Mucosa of stomach (tissue), 1 donor: ENCODE data around the gene GDPGP1.
A peak's percentile ranks its signal among the peaks of the same experiment; 100 is the strongest.
"Not testable (repeated sequence)": the region's sequence is repeated elsewhere in the genome, so short reads cannot be mapped to it uniquely, and the experiment has no call there.

Source experiments
- H3K27me3 ChIP-seq: one replicate; pipeline ENCODE4 v1.7.0; 2013; ENCODE audit warnings: mild to moderate bottlenecking, low read length; ENCODE audit not compliant: control insufficient read depth, insufficient read depth
- H3K36me3 ChIP-seq: one replicate; pipeline ENCODE4 v1.7.0; 2013; ENCODE audit warnings: low read length; ENCODE audit not compliant: control insufficient read depth, insufficient read depth
- H3K4me1 ChIP-seq: one replicate; pipeline ENCODE4 v1.7.0; 2013; ENCODE audit warnings: mild to moderate bottlenecking, low read length; ENCODE audit not compliant: control insufficient read depth, insufficient read depth
- H3K4me3 ChIP-seq: one replicate; pipeline ENCODE4 v1.7.0; 2013; ENCODE audit warnings: low read length
- H3K9ac ChIP-seq: one replicate; pipeline ENCODE4 v1.7.0; 2013; ENCODE audit warnings: mild to moderate bottlenecking, low read length, moderate library complexity
- H3K9me3 ChIP-seq: one replicate; pipeline ENCODE4 v1.7.0; 2013; ENCODE audit warnings: mild to moderate bottlenecking, low read length, moderate library complexity; ENCODE audit not compliant: control insufficient read depth
- donor health status: Pancreatic carcinoma.

The GDPGP1 gene

DNA sequence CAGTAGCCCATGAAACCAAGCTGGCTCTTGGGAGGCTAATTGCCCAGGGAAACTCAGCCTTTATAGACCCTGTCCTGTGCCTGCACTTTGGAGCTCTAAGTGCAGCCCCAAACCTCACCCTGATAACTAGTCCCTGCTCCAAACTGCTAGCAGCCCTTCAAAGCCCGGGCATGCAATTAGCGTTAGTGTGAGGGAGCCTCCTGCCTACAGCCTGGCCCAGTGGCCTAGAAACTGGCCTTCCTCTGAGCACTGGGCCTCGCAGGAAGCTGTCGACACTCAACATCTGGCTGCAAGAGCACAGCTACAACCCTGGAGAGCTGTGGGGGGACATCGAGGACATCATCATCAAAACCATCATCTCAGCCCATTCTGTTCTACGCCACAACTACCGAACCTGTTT, 23.8 kb downstream of the GDPGP1 start:
- H3K4me3 ChIP-seq, result no peak overlapping the region
- H3K27me3 ChIP-seq, result no peaks in the 10 kb centered on the region
- no peaks in the 10 kb centered on the region for H3K9me3 ChIP-seq
- no peaks in the 10 kb centered on the region for H3K36me3 ChIP-seq
- no peak overlapping the region for H3K9ac ChIP-seq
- no peaks in the 10 kb centered on the region for H3K4me1 ChIP-seq

DNA sequence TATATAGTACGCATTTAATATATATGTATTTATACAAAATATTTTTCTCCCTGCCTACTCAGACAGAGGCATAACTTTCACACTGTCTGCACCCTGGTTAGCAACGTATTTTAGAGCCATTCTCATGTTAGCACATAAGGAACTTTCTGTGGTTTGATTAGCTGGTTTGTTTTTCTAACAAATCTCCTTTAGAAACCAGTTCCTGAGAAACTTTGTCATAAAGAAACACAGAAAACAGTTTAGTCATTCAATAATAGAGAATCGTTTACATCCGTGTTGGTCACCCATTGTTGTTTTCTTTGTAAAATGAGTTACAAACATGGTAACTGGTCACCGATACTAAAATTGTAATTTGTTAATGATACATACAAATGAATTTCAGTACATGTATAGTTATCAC, 25.5 kb downstream of the GDPGP1 start:
- Histone ChIP-seq H3K9ac (no peak overlapping the region), H3K36me3 (no peaks in the 10 kb centered on the region), H3K4me3 (no peak overlapping the region), H3K27me3 (no peaks in the 10 kb centered on the region), H3K4me1 (peaks cover 5% of the 10 kb centered on the region), H3K9me3 (no peaks in the 10 kb centered on the region)

DNA sequence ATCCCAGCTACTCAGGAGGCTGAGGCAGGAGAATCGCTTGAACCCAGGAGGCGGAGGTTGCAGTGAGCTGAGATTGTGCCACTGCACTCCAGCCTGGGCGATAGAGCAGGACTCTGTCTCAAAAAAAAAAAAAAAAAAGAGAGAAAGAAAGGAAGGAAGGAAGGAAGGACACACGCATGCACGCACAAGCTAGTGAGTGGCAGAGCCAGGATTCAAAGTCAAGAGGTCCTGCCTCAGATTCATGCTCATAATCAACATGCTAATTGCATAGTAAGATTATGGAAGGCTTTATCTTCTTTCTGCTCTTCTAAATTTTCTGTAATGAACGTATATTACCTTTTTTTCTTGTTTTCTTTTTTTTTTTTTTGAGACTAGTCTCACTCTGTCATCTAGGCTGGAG, 26.7 kb downstream of the GDPGP1 start:
- not testable (repeated sequence) for H3K27me3 ChIP-seq, H3K9me3 ChIP-seq, H3K9ac ChIP-seq, H3K36me3 ChIP-seq, H3K4me3 ChIP-seq
- H3K4me1 ChIP-seq, result peaks cover 10% of the 10 kb centered on the region

DNA sequence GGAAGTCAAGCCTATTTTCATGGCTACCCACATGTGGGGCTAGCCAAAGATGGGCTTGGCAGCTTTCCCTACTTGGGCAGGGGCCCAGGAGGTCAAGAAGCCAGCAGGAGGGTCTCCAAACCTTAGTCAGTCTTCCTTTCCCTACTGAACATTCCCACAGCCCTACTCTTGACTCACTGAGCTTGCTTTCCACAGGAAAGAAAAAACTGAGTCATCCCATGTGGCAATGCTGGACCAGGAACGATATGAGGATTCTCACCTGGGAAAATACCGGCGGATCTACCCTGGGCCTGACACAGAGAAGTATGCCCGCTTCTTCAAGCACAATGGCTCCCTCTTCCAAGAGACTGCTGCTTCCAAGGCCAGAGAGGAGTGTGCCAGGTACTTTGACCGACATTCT, 27.8 kb downstream of the GDPGP1 start:
- Histone ChIP-seq H3K36me3 (no peaks in the 10 kb centered on the region), H3K9ac (no peak overlapping the region), H3K4me1 (peaks cover 13% of the 10 kb centered on the region), H3K27me3 (no peaks in the 10 kb centered on the region), H3K4me3 (no peak overlapping the region), H3K9me3 (no peaks in the 10 kb centered on the region)

DNA sequence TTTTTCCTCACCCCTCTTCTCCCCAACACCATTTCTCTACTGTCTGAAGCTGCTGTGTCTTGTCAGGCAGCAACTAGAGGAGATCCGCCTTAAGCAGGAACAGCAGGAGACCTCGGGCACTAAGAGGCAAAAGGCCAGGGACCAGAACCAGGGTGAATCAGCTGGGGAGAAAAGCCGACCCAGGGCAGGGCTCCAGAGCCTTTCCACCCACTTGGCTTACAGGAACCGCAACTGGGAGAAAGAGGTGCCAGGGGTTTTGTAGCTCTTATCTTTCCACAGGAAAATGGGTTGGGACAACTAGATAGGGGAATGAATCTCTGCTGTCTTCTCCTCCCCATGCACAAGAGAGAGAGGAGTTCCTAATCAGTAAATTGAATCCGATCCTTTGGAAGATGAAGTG, 28.4 kb downstream of the GDPGP1 start:
- Histone ChIP-seq H3K4me1 (peaks cover 19% of the 10 kb centered on the region), H3K4me3 (no peak overlapping the region), H3K36me3 (no peaks in the 10 kb centered on the region), H3K27me3 (no peaks in the 10 kb centered on the region), H3K9me3 (no peaks in the 10 kb centered on the region), H3K9ac (no peak overlapping the region)

DNA sequence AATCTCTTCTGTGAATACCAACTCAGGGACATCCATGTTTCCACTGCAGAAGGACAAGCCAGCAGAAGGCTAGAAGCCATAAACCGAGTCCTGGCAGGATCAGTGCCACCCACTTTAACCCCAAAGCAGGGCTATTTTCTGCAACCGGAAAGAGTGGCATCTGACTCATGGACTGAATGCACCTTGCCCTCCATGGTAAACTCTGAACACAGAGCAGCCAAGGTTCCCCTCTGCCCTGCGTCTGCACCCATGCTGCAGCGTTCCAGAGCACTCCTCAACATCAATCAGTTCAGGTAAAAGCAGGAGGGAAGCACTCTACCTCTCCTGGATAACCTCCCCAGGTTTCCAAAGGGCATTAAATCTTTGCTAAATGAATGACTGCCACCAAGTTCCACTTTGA, 30.7 kb downstream of the GDPGP1 start:
- H3K9ac ChIP-seq, result peak overlapping the region; percentile 91
- no peaks in the 10 kb centered on the region for H3K27me3 ChIP-seq
- H3K4me3 ChIP-seq, result peak overlapping the region; percentile 81
- no peaks in the 10 kb centered on the region for H3K9me3 ChIP-seq
- no peaks in the 10 kb centered on the region for H3K36me3 ChIP-seq
- H3K4me1 ChIP-seq, result peaks cover 19% of the 10 kb centered on the region

DNA sequence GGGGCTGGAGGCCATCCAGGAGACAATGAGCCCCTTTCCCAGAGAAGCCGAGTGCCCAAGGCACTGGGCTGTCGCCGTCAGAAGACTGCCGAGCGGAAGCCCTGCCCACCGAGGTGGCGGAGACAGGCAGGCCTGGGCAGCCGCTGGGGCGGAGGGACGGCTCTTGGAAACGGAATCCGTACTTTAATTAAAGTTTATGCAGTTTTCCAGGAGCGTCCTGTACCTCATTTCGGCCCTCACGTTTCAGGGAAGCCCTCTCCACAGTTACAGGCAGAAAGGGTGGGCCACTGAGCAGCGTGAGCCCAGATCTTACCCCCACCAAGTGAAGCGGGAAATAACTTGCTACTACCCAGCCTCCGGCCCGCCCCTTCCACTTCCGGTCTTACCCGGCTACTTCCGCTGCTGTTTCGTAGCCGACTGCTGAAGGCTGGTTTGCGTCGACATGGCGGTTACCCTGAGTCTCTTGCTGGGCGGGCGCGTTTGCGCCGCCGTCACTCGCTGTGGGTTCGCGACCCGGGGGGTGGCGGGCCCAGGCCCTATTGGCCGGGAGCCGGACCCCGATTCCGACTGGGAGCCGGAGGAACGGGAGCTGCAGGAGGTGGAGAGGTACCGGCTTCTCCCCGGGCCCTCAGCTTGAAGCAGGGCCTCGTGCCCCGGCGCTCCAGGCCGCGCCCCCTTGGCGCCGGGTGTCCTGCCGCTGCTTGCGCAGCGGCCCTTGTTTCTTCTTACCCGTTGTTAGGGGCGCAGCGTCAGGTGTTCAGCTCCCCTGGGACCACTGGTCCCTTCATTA, 31.5 kb downstream of the GDPGP1 start, which contains the start of gene NGRN:
NGRN (plus strand) TSS at position 402 of the 790 bp plus-strand sequence; CDS start at position 443, 41 bp downstream.
- Histone ChIP-seq H3K27me3 (no peaks in the 10 kb centered on the region), H3K4me3 (peak within 1 kb of the TSS; percentile 81), H3K9ac (peak within 1 kb of the TSS; percentile 91), H3K36me3 (no peaks in the 10 kb centered on the region), H3K4me1 (peaks cover 19% of the 10 kb centered on the region), H3K9me3 (no peaks in the 10 kb centered on the region)

DNA sequence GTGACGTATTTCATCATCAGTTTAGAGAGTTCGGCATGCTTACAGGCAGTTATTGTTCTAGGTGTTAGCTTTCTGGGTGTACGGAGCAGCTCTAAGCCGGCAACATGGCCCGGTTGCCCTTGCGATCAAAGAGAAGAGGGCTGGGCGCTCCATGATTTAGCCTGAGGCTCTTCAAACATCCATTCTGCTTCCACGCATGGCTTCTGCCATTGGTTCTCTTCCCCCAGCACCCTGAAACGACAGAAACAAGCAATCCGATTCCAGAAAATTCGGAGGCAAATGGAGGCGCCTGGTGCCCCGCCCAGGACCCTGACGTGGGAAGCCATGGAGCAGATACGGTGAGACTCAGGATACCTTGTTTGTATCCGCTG, 32.0 kb downstream of the GDPGP1 start:
- Histone ChIP-seq H3K27me3 (no peaks in the 10 kb centered on the region), H3K36me3 (no peaks in the 10 kb centered on the region), H3K9me3 (no peaks in the 10 kb centered on the region), H3K9ac (peak overlapping the region; percentile 91), H3K4me1 (peaks cover 19% of the 10 kb centered on the region), H3K4me3 (peak overlapping the region; percentile 81)

DNA sequence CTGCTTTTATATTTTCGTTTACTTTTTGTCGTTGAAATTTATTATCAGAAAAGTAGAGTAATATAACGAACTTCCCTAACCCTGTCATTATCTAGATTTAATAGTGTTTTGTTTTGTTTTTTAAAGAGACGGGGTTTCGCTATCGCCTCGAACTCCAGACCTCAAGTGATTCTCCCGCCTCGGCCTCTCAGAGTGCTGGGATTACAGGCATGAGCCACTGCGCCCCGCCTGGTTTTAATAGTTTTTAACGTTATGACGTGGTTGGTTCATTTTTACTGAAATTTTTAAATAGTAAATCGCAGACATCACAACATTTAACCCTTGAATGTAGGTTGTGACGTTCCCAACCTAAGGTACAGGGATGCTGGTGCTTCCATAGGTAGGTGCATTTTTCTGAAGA, 32.5 kb downstream of the GDPGP1 start:
- no peaks in the 10 kb centered on the region for H3K27me3 ChIP-seq
- H3K9ac ChIP-seq, result peak overlapping the region; percentile 91
- H3K9me3 ChIP-seq, result no peaks in the 10 kb centered on the region
- peak overlapping the region; percentile 81 for H3K4me3 ChIP-seq
- H3K36me3 ChIP-seq, result no peaks in the 10 kb centered on the region
- H3K4me1 ChIP-seq, result peaks cover 19% of the 10 kb centered on the region

DNA sequence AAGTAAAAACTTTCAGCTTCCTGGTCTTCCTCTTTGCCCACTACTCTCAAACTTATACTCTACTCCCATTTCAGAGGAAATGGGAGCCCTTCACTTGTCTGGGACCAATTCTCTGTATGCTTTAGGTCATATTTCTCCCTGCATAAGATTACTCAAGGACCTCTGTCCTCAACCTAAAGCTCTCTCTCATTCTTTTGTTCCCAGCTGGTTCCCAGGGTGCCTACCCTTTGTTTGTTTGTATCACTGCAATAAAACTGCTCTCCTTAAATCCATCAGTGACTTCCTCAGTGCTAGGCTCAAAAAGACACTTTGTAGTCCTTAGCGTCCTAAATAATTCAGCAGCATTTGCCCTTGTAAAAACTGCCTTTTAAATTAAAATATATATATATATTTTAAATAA, 34.4 kb downstream of the GDPGP1 start:
- H3K4me1 ChIP-seq, result peaks cover 19% of the 10 kb centered on the region
- H3K9ac ChIP-seq, result no peak overlapping the region
- H3K27me3 ChIP-seq, result no peaks in the 10 kb centered on the region
- H3K4me3 ChIP-seq, result no peak overlapping the region
- H3K9me3 ChIP-seq, result no peaks in the 10 kb centered on the region
- no peaks in the 10 kb centered on the region for H3K36me3 ChIP-seq

DNA sequence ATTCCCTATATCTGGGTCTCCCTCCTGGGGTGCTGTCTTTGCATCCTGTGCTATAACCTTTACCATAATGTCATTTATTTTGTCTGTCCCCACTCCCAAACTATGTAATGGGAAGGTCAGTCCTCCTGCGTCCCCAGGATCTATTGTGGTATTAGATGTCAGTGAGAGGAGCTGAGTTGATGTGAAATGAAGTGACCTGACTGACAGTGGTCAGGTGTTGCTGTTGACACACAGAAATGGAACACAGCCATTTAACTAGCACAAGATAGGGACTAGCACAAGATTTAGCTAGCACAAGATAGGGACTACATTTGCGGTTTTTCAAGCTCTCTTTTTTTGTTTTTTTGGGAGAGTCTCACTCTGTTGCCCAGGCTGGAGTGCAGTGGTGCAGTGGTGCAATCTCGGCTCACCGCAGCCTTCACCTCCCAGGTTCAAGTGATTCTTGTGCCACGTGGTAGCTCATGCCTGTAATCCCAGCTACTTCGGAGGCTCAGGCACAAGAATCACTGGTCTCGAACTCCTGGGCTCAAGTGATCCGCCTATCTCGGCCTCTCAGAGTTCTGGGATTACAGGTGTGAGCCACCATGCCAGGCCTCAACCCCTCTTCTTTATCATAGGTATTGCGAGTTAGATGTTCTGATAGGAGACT, 36.6 kb downstream of the GDPGP1 start:
- Histone ChIP-seq H3K36me3 (no peaks in the 10 kb centered on the region), H3K9ac (no peak overlapping the region), H3K4me1 (peaks cover 9% of the 10 kb centered on the region), H3K9me3 (no peaks in the 10 kb centered on the region), H3K4me3 (no peak overlapping the region), H3K27me3 (no peaks in the 10 kb centered on the region)

DNA sequence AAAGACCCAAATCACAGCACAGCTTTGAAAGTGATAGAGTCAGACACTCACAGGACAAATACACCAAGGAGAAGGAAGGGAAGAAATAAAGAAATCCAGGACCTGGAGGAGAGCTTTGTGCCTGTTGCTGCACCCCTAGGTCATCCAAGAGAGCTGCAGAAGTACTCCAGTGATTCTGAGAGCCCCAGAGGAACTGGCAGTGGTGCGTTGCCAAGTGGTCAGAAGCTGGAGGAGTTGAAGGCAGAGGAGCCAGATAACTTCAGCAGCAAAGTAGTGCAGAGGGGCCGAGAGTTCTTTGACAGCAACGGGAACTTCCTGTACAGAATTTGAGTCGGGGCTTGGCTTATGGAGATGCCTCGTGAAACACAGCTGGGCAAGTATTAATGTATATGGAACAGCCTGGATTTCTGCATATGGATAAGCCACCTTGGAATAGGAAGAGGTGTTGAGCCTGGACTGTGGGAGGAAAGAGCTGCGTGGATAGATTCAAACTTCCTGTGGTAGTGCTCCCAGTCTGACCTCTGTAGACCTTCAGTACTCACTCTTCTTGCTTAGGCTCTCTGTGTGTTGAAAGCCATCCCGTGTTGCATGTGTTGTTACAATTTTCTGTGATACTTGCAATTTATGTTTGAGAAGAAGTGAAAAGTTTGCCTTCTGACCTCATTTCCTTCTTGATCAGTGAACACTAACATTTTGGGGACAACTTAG, 37.6 kb downstream of the GDPGP1 start:
- no peaks in the 10 kb centered on the region for H3K27me3 ChIP-seq
- no peaks in the 10 kb centered on the region for H3K9me3 ChIP-seq
- H3K9ac ChIP-seq, result no peak overlapping the region
- H3K4me1 ChIP-seq, result peaks cover 9% of the 10 kb centered on the region
- no peaks in the 10 kb centered on the region for H3K36me3 ChIP-seq
- no peak overlapping the region for H3K4me3 ChIP-seq
